Testis (tissue), 3 donors: Measurements from ENCODE around the gene FCRL5. TPM values are rescaled to one million over a fixed set of nuclear protein-coding genes. Genes with fewer than 3 reads are reported as not detected.
A peak's percentile ranks its signal among the peaks of the same experiment; 100 is the strongest.

Experiments used
- DNase-seq: peaks from one replicate; pipeline ENCODE4 v3.0.0-alpha.2; 2019
- H3K27ac ChIP-seq, 2 donors: fragments of 200-600 bp; sonication (generic); one replicate each; pipeline ENCODE4 v1.5.1; 2019
- H3K27me3 ChIP-seq: fragments of 200-600 bp; sonication (generic); one replicate; pipeline ENCODE4 v1.5.1; 2019
- H3K36me3 ChIP-seq: fragments of 200-600 bp; sonication (generic); one replicate; pipeline ENCODE4 v1.5.1; 2017; ENCODE audit warnings: low read depth; ENCODE audit errors: missing control alignments
- H3K4me1 ChIP-seq: fragments of 200-600 bp; sonication (generic); one replicate; pipeline ENCODE4 v1.5.1; 2019
- H3K4me3 ChIP-seq, 2 donors: fragments of 200-600 bp; sonication (generic); one replicate each; pipeline ENCODE4 v1.5.1; 2017 to 2019
- H3K9me3 ChIP-seq: fragments of 200-600 bp; sonication (generic); one replicate; pipeline ENCODE4 v1.5.1; 2017
- CTCF ChIP-seq, 3 experiments: fragments of 450-650 bp in 2 of 3; fragments of 200-600 bp in 1 of 3; sonication (generic) in 1 of 3; IDR thresholded peaks; one replicate each; pipeline ENCODE4 v1.5.1; 2016 to 2019; ENCODE audit warnings: antibody characterized with exemption in 3 of 3, mild to moderate bottlenecking in 2 of 3, moderate library complexity in 1 of 3
- POLR2A ChIP-seq: fragments of 450-650 bp; IDR thresholded peaks from one replicate; pipeline ENCODE4 v1.6.1; 2017; ENCODE audit warnings: antibody characterized with exemption, mild to moderate bottlenecking, moderate library complexity
- WGBS, 2 donors: methylation state at CpG; one replicate each; pipeline ENCODE4 v1.1.5; 2018; 5-methylcytosine and 5-hydroxymethylcytosine counted together
- intact Hi-C: fragments of 100-400 bp; cut with DNase I; formaldehyde crosslinking; loops from one replicate; pipeline ENCODE4 v1.15.1; 2023; ENCODE audit warnings: low total_unique reads
- polyA plus RNA-seq: library from polyadenylated mRNA; stranded (reverse); fragments of 350-450 nt; fragmentation: Illumina TruSeq; extraction: RNeasy Lipid Tissue Mini Kit (QIAGEN cat#74804); gene quantifications from one replicate; pipeline ENCODE4 v1.2.3, GENCODE V29; 2014; ENCODE audit warnings: low read depth, low replicate concordance; ENCODE audit not compliant: insufficient read depth
- total RNA-seq, 2 donors: library from RNA; depleted of rRNA; stranded (reverse); fragments of >200 nt; gene quantifications; one replicate each; pipeline ENCODE4 v1.2.3, GENCODE V29; 2016

Gene FCRL5
- total and polyA plus RNA-seq, 3 donors from 2014 or later = 1.1 to 3.9 (median 1.6) TPM

- no peak for DNase-seq
- TF ChIP-seq POLR2A (no peak), CTCF (IDR thresholded peaks at IDR 0.05) (no peak)
- H3K4me1 ChIP-seq = no peaks in the 10 kb centered on the region
- H3K36me3 ChIP-seq = no peaks in the 10 kb centered on the region
- no peaks in the 10 kb centered on the region for H3K9me3 ChIP-seq
- H3K27ac ChIP-seq = no peak overlapping the region
- intact Hi-C loops = no loop called here
- H3K4me3 ChIP-seq = no peak overlapping the region
- H3K27me3 ChIP-seq = no peaks in the 10 kb centered on the region
These were observed 12.7 kb downstream of the FCRL5 start for GRCh38 chr1:157539568-157539967.

- intact Hi-C loops = no loop called here
These were observed 19.7 kb downstream of the FCRL5 start for GRCh38 chr1:157532569-157532968.

GRCh38 chr1:157523774-157524493 lies 28.4 kb downstream of the FCRL5 start:
- TF ChIP-seq CTCF (IDR thresholded peaks at IDR 0.05) (no peak), POLR2A (no peak)
- no peaks in the 10 kb centered on the region for H3K27me3 ChIP-seq
- H3K9me3 ChIP-seq = no peaks in the 10 kb centered on the region
- no peak overlapping the region for H3K4me3 ChIP-seq
- intact Hi-C loops = no loop called here
- H3K27ac ChIP-seq = no peak overlapping the region
- no peak for DNase-seq
- WGBS, 2 donors = 78 to 87% methylated on average over 5 of the region's 5 CpGs
- H3K36me3 ChIP-seq = no peaks in the 10 kb centered on the region
- H3K4me1 ChIP-seq = no peaks in the 10 kb centered on the region

More at GRCh38 chr1:157532569-157532968, 19.7 kb downstream of the FCRL5 start:
- DNase-seq = no peak
- no peaks in the 10 kb centered on the region for H3K4me1 ChIP-seq
- no peaks in the 10 kb centered on the region for H3K36me3 ChIP-seq
- 78 to 87% methylated on average over 3 of the region's 3 CpGs for WGBS, 2 donors
- no peaks in the 10 kb centered on the region for H3K27me3 ChIP-seq
- TF ChIP-seq POLR2A (no peak), CTCF (IDR thresholded peaks at IDR 0.05) (no peak)
- H3K27ac ChIP-seq = no peak overlapping the region
- no peaks in the 10 kb centered on the region for H3K9me3 ChIP-seq
- no peak overlapping the region for H3K4me3 ChIP-seq

- no peak overlapping the region for H3K4me3 ChIP-seq
- no peaks in the 10 kb centered on the region for H3K27me3 ChIP-seq
- no peak for DNase-seq
- no peaks in the 10 kb centered on the region for H3K36me3 ChIP-seq
- WGBS, 2 donors = 55 to 66% methylated on average over 10 of the region's 10 CpGs
- intact Hi-C loops = no loop called here
- no peaks in the 10 kb centered on the region for H3K4me1 ChIP-seq
- no peaks in the 10 kb centered on the region for H3K9me3 ChIP-seq
- H3K27ac ChIP-seq = no peak overlapping the region
- TF ChIP-seq POLR2A (no peak), CTCF (IDR thresholded peaks at IDR 0.05) (no peak)
These were observed 31.3 kb downstream of the FCRL5 start for GRCh38 chr1:157521056-157521455.

- Histone ChIP-seq H3K27ac (no peak overlapping the region), H3K4me1 (no peaks in the 10 kb centered on the region), H3K36me3 (no peaks in the 10 kb centered on the region), H3K4me3 (peak overlapping the region in 1 of 2 donors; percentile 31), H3K9me3 (no peaks in the 10 kb centered on the region), H3K27me3 (no peaks in the 10 kb centered on the region)
- no peak for DNase-seq
- no peak for TF ChIP-seq CTCF (IDR thresholded peaks at IDR 0.05)
- TF ChIP-seq POLR2A = no peak
- WGBS, 2 donors = 65 to 87% methylated on average over 7 to 20 of the region's 20 CpGs
- intact Hi-C loops = no loop called here
These were observed 31.9 kb downstream of the FCRL5 start for GRCh38 chr1:157520386-157520935.
